B cell (primary cell): Measurements from ENCODE around the gene OR2G2. TPM values are rescaled to one million over a fixed set of nuclear protein-coding genes. Genes with fewer than 3 reads are reported as not detected.

ENCODE experiments used
- ATAC-seq: fragments of 200-7000 bp; cut with Tn5 transposase; one replicate; pipeline ENCODE4 v1.10.0; 2021; ENCODE audit warnings: low read depth, mild to moderate bottlenecking, moderate number of reproducible peaks, moderate library complexity
- CTCF ChIA-PET: fragments of 350-600 bp; sonication (Branson Sonifier 250); formaldehyde crosslinking; loops from one replicate; lab custom pipeline; 2021; ENCODE audit warnings: antibody characterized with exemption, inconsistent platforms; lab: Charles Lee
- POLR2A ChIA-PET: fragments of 350-600 bp; sonication (Branson Sonifier 250); formaldehyde crosslinking; loops from one replicate; lab custom pipeline; 2021; ENCODE audit warnings: antibody characterized with exemption; lab: Charles Lee
- DNase-seq: peaks from one replicate; pipeline ENCODE4 v3.0.0; 2013
- H2AFZ ChIP-seq: 2 replicates; pipeline ENCODE4 v1.6.1; 2012; ENCODE audit warnings: mild to moderate bottlenecking, low read depth, low read length; ENCODE audit not compliant: insufficient read depth, poor library complexity, severe bottlenecking
- H3K27ac ChIP-seq, 2 donors: 1 replicate in 1 of 2; 2 replicates in 1 of 2; pipeline ENCODE4 v1.5.1; 2012 to 2013; ENCODE audit warnings: low read length in 2 of 2, mild to moderate bottlenecking in 2 of 2, moderate library complexity in 1 of 2
- H3K27me3 ChIP-seq, 4 experiments: fragments of 200-600 bp in 1 of 4; sonication (generic) in 1 of 4; replicated peaks in 1 of 4; 1 replicate in 2 of 4; 2 replicates in 2 of 4; pipeline versions ENCODE4 v1.6.1 to v1.7.0; 2013 to 2016; ENCODE audit warnings: low read length in 3 of 4, mild to moderate bottlenecking in 2 of 4, mixed read lengths in 1 of 4, moderate library complexity in 1 of 4; ENCODE audit not compliant: insufficient read depth in 4 of 4, control insufficient read depth in 3 of 4; ENCODE audit errors: control extremely low read depth in 1 of 4
- H3K36me3 ChIP-seq, 2 experiments: replicated peaks in 1 of 2; 1 replicate in 1 of 2; 2 replicates in 1 of 2; pipeline versions ENCODE4 v1.6.1 to v1.7.1; 2013; ENCODE audit warnings: low read length in 1 of 2; ENCODE audit not compliant: insufficient read depth in 2 of 2, control insufficient read depth in 1 of 2; ENCODE audit errors: control extremely low read depth in 1 of 2, extremely low read depth in 1 of 2
- H3K4me1 ChIP-seq, 2 donors: fragments of 200-600 bp in 1 of 2; sonication (generic) in 1 of 2; 1 replicate in 1 of 2; 2 replicates in 1 of 2; pipeline versions ENCODE4 v1.5.1 to v1.6.1; 2013 to 2017; ENCODE audit warnings: low read length in 2 of 2; ENCODE audit not compliant: control insufficient read depth in 2 of 2, insufficient read depth in 2 of 2
- H3K4me2 ChIP-seq: replicated peaks from 2 replicates; pipeline ENCODE3; 2012; ENCODE audit warnings: mild to moderate bottlenecking, low read depth, low read length; ENCODE audit not compliant: poor library complexity, severe bottlenecking
- H3K4me3 ChIP-seq, 5 experiments: fragments of 200-600 bp in 1 of 5; sonication (generic) in 1 of 5; 1 replicate in 3 of 5; 2 replicates in 2 of 5; pipeline versions ENCODE4 v1.5.1 to v1.7.0; 2011 to 2016; ENCODE audit warnings: low read length in 4 of 5, mild to moderate bottlenecking in 4 of 5, low read depth in 2 of 5, control low read depth in 1 of 5, moderate library complexity in 1 of 5; ENCODE audit not compliant: insufficient read depth in 1 of 5; ENCODE audit errors: control extremely low read depth in 1 of 5, extremely low read depth in 1 of 5
- H3K79me2 ChIP-seq: fragments of 200-600 bp; sonication (generic); one replicate; pipeline ENCODE4 v1.6.0; 2016; ENCODE audit warnings: low read length; ENCODE audit not compliant: control insufficient read depth, insufficient read depth
- H3K9ac ChIP-seq: fragments of 200-600 bp; sonication (generic); 2 replicates; pipeline ENCODE4 v1.6.1; 2017; ENCODE audit warnings: mild to moderate bottlenecking, low read length, moderate library complexity
- H3K9me3 ChIP-seq, 3 donors: one replicate each; pipeline versions ENCODE4 v1.6.1 to v1.7.1; 2013; ENCODE audit warnings: low read length in 2 of 3; ENCODE audit not compliant: control insufficient read depth in 2 of 3, insufficient read depth in 1 of 3; ENCODE audit errors: control extremely low read depth in 1 of 3
- H4K20me1 ChIP-seq: 2 replicates; pipeline ENCODE4 v1.6.0; 2012; ENCODE audit warnings: mild to moderate bottlenecking, low read length; ENCODE audit not compliant: insufficient read depth, control insufficient read depth, poor library complexity, severe bottlenecking
- H3K27ac Mint-ChIP-seq: one replicate; pipeline ENCODE4 v1.8.0; 2021; ENCODE audit warnings: mixed read lengths
- H3K27me3 Mint-ChIP-seq: one replicate; pipeline ENCODE4 v1.8.0; 2021; ENCODE audit warnings: mixed read lengths
- H3K4me1 Mint-ChIP-seq: one replicate; pipeline ENCODE4 v1.8.0; 2021; ENCODE audit warnings: mixed read lengths
- H3K4me3 Mint-ChIP-seq: one replicate; pipeline ENCODE4 v1.8.0; 2021; ENCODE audit warnings: mixed read lengths
- H3K9me3 Mint-ChIP-seq: one replicate; pipeline ENCODE4 v1.8.0; 2022; ENCODE audit warnings: mixed read lengths; ENCODE audit not compliant: insufficient read depth
- EZH2 ChIP-seq: IDR thresholded peaks from 2 replicates; pipeline ENCODE4 v1.6.1; 2012; ENCODE audit warnings: borderline replicate concordance, low read depth, mild to moderate bottlenecking, moderate library complexity, low read length; ENCODE audit not compliant: insufficient read depth, poor library complexity, severe bottlenecking
- WGBS: methylation state at CpG from one replicate; pipeline ENCODE4 v1.1.5; 2013; ENCODE audit warnings: missing lambda C conversion rate; ENCODE audit not compliant: insufficient coverage; 5-methylcytosine and 5-hydroxymethylcytosine counted together
- intact Hi-C: fragments of 100-400 bp; cut with micrococcal nuclease; formaldehyde crosslinking; loops from one replicate; pipeline ENCODE4 v1.10.0; 2022
- polyA plus RNA-seq: library from polyadenylated mRNA; depleted of rRNA; stranded (reverse); fragments of >200 nt; gene quantifications from 2 replicates; pipeline ENCODE4 v1.2.3, GENCODE V29; 2012
- total RNA-seq, 2 donors: library from RNA; stranded (reverse); fragments of 120-200 nt in 1 of 2; gene quantifications; 1 replicate in 1 of 2; 2 replicates in 1 of 2; pipeline versions ENCODE4 v1.2.3 to v1.2.4, GENCODE V29; 2013 to 2022
- TF ChIP-seq, protein P1 (sequence below): fragments of 200-600 bp; IDR thresholded peaks from one replicate; pipeline ENCODE4 v1.8.0; 2022; ENCODE audit warnings: antibody characterized with exemption, mild to moderate bottlenecking

The OR2G2 gene
- total and polyA plus RNA-seq, 2 donors (not counting 1 experiment from before 2014, with no cell fraction given) = not detected

DNA sequence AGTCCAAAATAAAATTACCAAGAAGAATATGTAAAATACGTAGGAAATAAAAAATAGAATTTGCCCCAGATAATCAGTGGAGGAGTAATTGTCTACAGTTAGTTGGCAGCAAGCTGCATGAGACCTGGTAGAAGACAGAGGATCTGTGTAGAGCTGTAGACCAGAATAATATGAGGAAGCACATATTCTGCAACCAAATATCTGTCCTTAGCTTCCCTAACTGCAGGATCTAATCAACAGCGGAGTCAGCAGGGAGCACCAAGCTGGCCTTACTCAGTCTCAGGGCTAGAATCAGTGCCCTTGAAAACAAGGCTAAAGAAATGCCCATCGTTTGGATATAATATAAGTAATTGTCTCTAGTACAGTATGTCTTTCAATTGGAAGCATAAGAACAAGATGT, 45.3 kb upstream of the OR2G2 start:
- ATAC-seq (no peak), DNase-seq (no peak)
- Histone ChIP-seq H3K4me1 (peaks cover 2 to 3% of the 10 kb centered on the region in 2 donors), H3K4me3 (no peak overlapping the region), H3K27ac (no peak overlapping the region), H3K27me3 (peaks cover 0 to 5% (median 0%) of the 10 kb centered on the region in 4 experiments), H4K20me1 (no peaks in the 10 kb centered on the region), H3K4me2 (no peak overlapping the region), H3K79me2 (no peaks in the 10 kb centered on the region), H2AFZ (no peak overlapping the region), H3K36me3 (no peaks in the 10 kb centered on the region), H3K9ac (no peak overlapping the region), H3K9me3 (no peaks in the 10 kb centered on the region)
- POLR2A ChIA-PET = no interaction called here
- Mint-ChIP-seq H3K27ac (no peak overlapping the region), H3K27me3 (peaks cover 27% of the 10 kb centered on the region), H3K4me1 (peaks cover 4% of the 10 kb centered on the region), H3K4me3 (no peak overlapping the region), H3K9me3 (peaks cover 2% of the 10 kb centered on the region)
- 20% methylated on average over 1 of the region's 3 CpGs for WGBS
- TF ChIP-seq EZH2 = no peak
- TF ChIP-seq, protein P1, sequence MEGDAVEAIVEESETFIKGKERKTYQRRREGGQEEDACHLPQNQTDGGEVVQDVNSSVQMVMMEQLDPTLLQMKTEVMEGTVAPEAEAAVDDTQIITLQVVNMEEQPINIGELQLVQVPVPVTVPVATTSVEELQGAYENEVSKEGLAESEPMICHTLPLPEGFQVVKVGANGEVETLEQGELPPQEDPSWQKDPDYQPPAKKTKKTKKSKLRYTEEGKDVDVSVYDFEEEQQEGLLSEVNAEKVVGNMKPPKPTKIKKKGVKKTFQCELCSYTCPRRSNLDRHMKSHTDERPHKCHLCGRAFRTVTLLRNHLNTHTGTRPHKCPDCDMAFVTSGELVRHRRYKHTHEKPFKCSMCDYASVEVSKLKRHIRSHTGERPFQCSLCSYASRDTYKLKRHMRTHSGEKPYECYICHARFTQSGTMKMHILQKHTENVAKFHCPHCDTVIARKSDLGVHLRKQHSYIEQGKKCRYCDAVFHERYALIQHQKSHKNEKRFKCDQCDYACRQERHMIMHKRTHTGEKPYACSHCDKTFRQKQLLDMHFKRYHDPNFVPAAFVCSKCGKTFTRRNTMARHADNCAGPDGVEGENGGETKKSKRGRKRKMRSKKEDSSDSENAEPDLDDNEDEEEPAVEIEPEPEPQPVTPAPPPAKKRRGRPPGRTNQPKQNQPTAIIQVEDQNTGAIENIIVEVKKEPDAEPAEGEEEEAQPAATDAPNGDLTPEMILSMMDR = no peak
- CTCF ChIA-PET = interaction anchor here (0.6 kb wide), 1 partner anchor 174 kb away, joined by 3 read pairs; no protein-coding TSS in a partner anchor
- intact Hi-C loops = no loop called here

DNA sequence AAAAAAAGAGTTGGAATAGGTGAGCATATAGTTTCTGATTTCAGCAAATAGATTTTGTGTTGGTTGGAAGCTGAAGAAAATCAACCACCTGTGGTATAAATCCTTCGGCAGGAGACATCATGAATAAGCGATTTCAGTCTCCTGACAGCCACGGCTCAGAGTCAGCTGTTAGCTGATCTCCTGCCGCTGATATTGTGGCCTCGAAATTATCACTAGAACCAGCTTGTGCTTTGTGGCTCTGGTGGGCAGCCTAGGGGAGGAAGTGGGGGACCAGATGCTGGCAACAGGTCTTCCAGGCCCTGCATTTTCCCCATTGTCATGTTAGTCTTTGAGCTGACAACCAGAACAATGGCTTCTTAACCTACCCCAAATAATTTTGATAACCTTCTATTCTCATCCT, 40.1 kb upstream of the OR2G2 start:
- POLR2A ChIA-PET = no interaction called here
- H3K9me3 ChIP-seq = no peaks in the 10 kb centered on the region
- H3K4me3 Mint-ChIP-seq = no peak overlapping the region
- peaks cover 6% of the 10 kb centered on the region for H3K4me1 Mint-ChIP-seq
- H2AFZ ChIP-seq = no peak overlapping the region
- CTCF ChIA-PET = no interaction called here
- H3K9ac ChIP-seq = no peak overlapping the region
- 13% methylated on average over 3 of the region's 5 CpGs for WGBS
- no peaks in the 10 kb centered on the region for H4K20me1 ChIP-seq
- no peaks in the 10 kb centered on the region for H3K79me2 ChIP-seq
- no peak for TF ChIP-seq EZH2
- TF ChIP-seq, protein P1 = no peak
- no peak overlapping the region for H3K27ac Mint-ChIP-seq
- no peak for DNase-seq
- H3K27ac ChIP-seq = no peak overlapping the region
- H3K9me3 Mint-ChIP-seq = no peaks in the 10 kb centered on the region
- H3K36me3 ChIP-seq = no peaks in the 10 kb centered on the region
- peaks cover 0 to 6% (median 0%) of the 10 kb centered on the region in 4 experiments for H3K27me3 ChIP-seq
- ATAC-seq = no peak
- H3K4me3 ChIP-seq = no peak overlapping the region
- no peak overlapping the region for H3K4me2 ChIP-seq
- H3K27me3 Mint-ChIP-seq = peaks cover 18% of the 10 kb centered on the region
- intact Hi-C loops = no loop called here
- H3K4me1 ChIP-seq = peaks cover 3 to 6% of the 10 kb centered on the region in 2 donors
